Measurements from ENCODE around the gene TOX4.
"Not testable (repeated sequence)": the region's sequence is repeated elsewhere in the genome, so short reads cannot be mapped to it uniquely, and the experiment has no call there.

TOX4 gene

GRCh38 chr14:21543521-21543960 is 66.5 kb downstream of the TOX4 start:
- DNase-seq (ENCODE audit: low read depth), result no peak
- no peak for TF ChIP-seq CTCF (IDR thresholded peaks at IDR 0.05; ENCODE audit: insufficient read depth, low read depth, low read length, missing control alignments)
- H3K4me3 ChIP-seq (ENCODE audit: low read depth, low read length), result no peak overlapping the region

DNA sequence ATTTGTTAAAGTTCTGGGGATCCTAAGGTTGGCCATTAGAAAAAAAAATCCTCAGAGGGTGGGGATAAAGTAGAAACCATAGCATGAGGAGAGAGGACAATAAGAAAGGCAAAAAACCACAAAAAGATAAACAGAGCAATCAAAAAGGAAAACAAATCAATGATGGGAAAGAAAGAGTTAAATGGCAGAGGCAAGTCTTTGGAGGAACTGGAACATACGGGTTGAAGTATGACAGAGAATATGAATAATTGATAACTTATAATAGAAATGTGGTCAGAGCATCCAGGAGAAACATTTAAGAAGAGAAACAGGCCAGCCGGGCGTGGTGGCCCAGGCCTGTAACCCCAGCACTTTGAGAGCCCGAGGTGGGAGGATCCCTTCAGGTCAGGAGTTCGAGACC is 67.0 kb downstream of the TOX4 start:
- DNase-seq (ENCODE audit: low read depth), result no peak
- H3K4me3 ChIP-seq (ENCODE audit: low read depth, low read length), result no peak overlapping the region
- TF ChIP-seq CTCF (IDR thresholded peaks at IDR 0.05; ENCODE audit: insufficient read depth, low read depth, low read length, missing control alignments), result no peak

DNA sequence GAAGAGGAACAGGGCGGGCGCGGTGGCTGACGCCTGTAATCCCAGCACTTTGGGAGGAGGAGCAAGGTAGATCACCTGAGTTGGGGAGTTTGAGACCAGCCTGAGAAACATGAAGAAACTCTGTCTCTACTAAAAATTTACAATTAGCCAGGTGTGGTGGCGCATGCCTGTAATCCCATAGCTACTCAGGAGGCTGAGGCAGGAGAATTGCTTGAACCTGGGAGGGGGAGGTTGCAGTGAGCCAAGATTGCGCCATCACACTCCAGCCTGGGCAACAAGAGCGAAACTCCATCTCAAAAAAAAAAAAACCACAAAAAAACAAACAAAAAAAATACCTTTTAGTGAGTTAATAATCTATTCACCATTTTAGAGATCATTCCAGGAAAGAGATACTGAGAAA is 67.6 kb downstream of the TOX4 start:
- H3K4me3 ChIP-seq (ENCODE audit: low read depth, low read length); DNase-seq (ENCODE audit: low read depth): not testable (repeated sequence)

Measured in GM12865 (cell line).